Measurements from ENCODE around the gene HDAC4.

The HDAC4 gene

GRCh38 chr2:239117831-239118230, 283.0 kb downstream of the HDAC4 start:
- peaks cover 0 to 76% (median 0%) of the 10 kb centered on the region in 11 experiments; a peak in 5 of 22 replicates for H4K20me1 ChIP-seq
- peak overlapping the region; percentile 37 to 74 (median 60); a peak in 19 of 20 replicates for H3K4me3 ChIP-seq
- H3K9ac ChIP-seq, result peak overlapping the region; percentile 45 to 90 (median 81); a peak in 21 of 22 replicates
- peaks cover 0 to 6% (median 0%) of the 10 kb centered on the region in 11 experiments; a peak in 2 of 22 replicates for H3K36me3 ChIP-seq
- H3K27me3 ChIP-seq, result peaks cover 0 to 11% (median 0%) of the 10 kb centered on the region in 11 experiments; a peak in 3 of 22 replicates
- H3K27ac ChIP-seq, result peak overlapping the region in 10 of 11 experiments; percentile 23 to 99 (median 94); a peak in 19 of 22 replicates
- peaks cover 94 to 100% (median 98%) of the 10 kb centered on the region in 10 experiments for H3K4me1 ChIP-seq
- no peaks in the 10 kb centered on the region for H3K9me3 ChIP-seq (replicated peaks in 1 of 11)
- H3K4me2 ChIP-seq, result peak overlapping the region; percentile 95 to 100 (median 98)
- no peak for TF ChIP-seq Cebpa-rat (IDR thresholded peaks at IDR 0.05)

GRCh38 chr2:239116456-239117246, 284.2 kb downstream of the HDAC4 start:
- no peaks in the 10 kb centered on the region for H3K9me3 ChIP-seq (replicated peaks in 1 of 11)
- peak overlapping the region in 8 of 11 experiments; percentile 88 to 99 (median 94); a peak in 16 of 22 replicates for H3K27ac ChIP-seq
- peaks cover 0 to 11% (median 0%) of the 10 kb centered on the region in 11 experiments; a peak in 3 of 22 replicates for H3K27me3 ChIP-seq
- H4K20me1 ChIP-seq, result peaks cover 0 to 72% (median under 1%) of the 10 kb centered on the region in 11 experiments; a peak in 8 of 22 replicates
- H3K4me3 ChIP-seq, result peak overlapping the region in 8 of 10 experiments; percentile 52 to 74 (median 62); a peak in 15 of 20 replicates
- peaks cover 91 to 100% (median 98%) of the 10 kb centered on the region in 10 experiments for H3K4me1 ChIP-seq
- H3K4me2 ChIP-seq, result peak overlapping the region; percentile 95 to 100 (median 98)
- peaks cover 5 to 18% (median 8%) of the 10 kb centered on the region in 11 experiments; a peak in 16 of 22 replicates for H3K36me3 ChIP-seq
- H3K9ac ChIP-seq, result peak overlapping the region in 8 of 11 experiments; percentile 80 to 90 (median 87); a peak in 17 of 22 replicates
- no peak for TF ChIP-seq Cebpa-rat (IDR thresholded peaks at IDR 0.05)

- no peak for TF ChIP-seq Cebpa-rat (IDR thresholded peaks at IDR 0.05)
- peaks cover 0 to 11% (median 0%) of the 10 kb centered on the region in 11 experiments; a peak in 3 of 22 replicates for H3K27me3 ChIP-seq
- peaks cover 13 to 28% (median 18%) of the 10 kb centered on the region in 11 experiments; a peak in 21 of 22 replicates for H3K36me3 ChIP-seq
- peaks cover 81 to 100% (median 98%) of the 10 kb centered on the region in 10 experiments for H3K4me1 ChIP-seq
- peak overlapping the region; percentile 85 to 100 (median 98) for H3K4me2 ChIP-seq
- H3K27ac ChIP-seq, result peak overlapping the region in 5 of 11 experiments; percentile 65 to 99 (median 78); a peak in 7 of 22 replicates
- H4K20me1 ChIP-seq, result peaks cover 0 to 75% (median 9%) of the 10 kb centered on the region in 11 experiments; a peak in 10 of 22 replicates
- H3K4me3 ChIP-seq, result peak overlapping the region in 2 of 10 experiments; percentile 69 to 74; a peak in 2 of 20 replicates
- H3K9ac ChIP-seq, result peak overlapping the region in 4 of 11 experiments; percentile 30 to 70 (median 69); a peak in 3 of 22 replicates
- H3K9me3 ChIP-seq (replicated peaks in 1 of 11), result no peaks in the 10 kb centered on the region
Observed at GRCh38 chr2:239115616-239116015, 285.2 kb downstream of the HDAC4 start.

GRCh38 chr2:239114616-239115265, 286.1 kb downstream of the HDAC4 start:
- peaks cover 0 to 11% (median 0%) of the 10 kb centered on the region in 11 experiments; a peak in 3 of 22 replicates for H3K27me3 ChIP-seq
- H3K4me2 ChIP-seq, result peak overlapping the region; percentile 85 to 100 (median 98)
- H3K4me1 ChIP-seq, result peaks cover 74 to 100% (median 100%) of the 10 kb centered on the region in 10 experiments
- H3K36me3 ChIP-seq, result peaks cover 13 to 36% (median 22%) of the 10 kb centered on the region in 11 experiments; a peak in 21 of 22 replicates
- peak overlapping the region in 9 of 11 experiments; percentile 42 to 99 (median 69); a peak in 18 of 22 replicates for H3K27ac ChIP-seq
- no peaks in the 10 kb centered on the region for H3K9me3 ChIP-seq (replicated peaks in 1 of 11)
- peak overlapping the region in 7 of 10 experiments; percentile 21 to 74 (median 39); a peak in 10 of 20 replicates for H3K4me3 ChIP-seq
- TF ChIP-seq Cebpa-rat (IDR thresholded peaks at IDR 0.05), result peak in 6 of 11 experiments; percentile 33 to 80 (median 46); a peak in 6 of 22 replicates
- peaks cover 0 to 75% (median 10%) of the 10 kb centered on the region in 11 experiments; a peak in 10 of 22 replicates for H4K20me1 ChIP-seq
- H3K9ac ChIP-seq, result peak overlapping the region in 9 of 11 experiments; percentile 30 to 70 (median 54); a peak in 17 of 22 replicates

GRCh38 chr2:239114119-239114581, 286.7 kb downstream of the HDAC4 start:
- peak overlapping the region in 9 of 11 experiments; percentile 42 to 99 (median 69); a peak in 18 of 22 replicates for H3K27ac ChIP-seq
- H3K9me3 ChIP-seq (replicated peaks in 1 of 11), result no peaks in the 10 kb centered on the region
- peak overlapping the region in 9 of 11 experiments; percentile 30 to 70 (median 54); a peak in 17 of 22 replicates for H3K9ac ChIP-seq
- H3K4me3 ChIP-seq, result peak overlapping the region in 7 of 10 experiments; percentile 21 to 74 (median 39); a peak in 10 of 20 replicates
- H3K36me3 ChIP-seq, result peaks cover 13 to 42% (median 28%) of the 10 kb centered on the region in 11 experiments; a peak in 21 of 22 replicates
- H3K4me2 ChIP-seq, result peak overlapping the region; percentile 85 to 100 (median 98)
- H4K20me1 ChIP-seq, result peaks cover 0 to 78% (median 10%) of the 10 kb centered on the region in 11 experiments; a peak in 13 of 22 replicates
- TF ChIP-seq Cebpa-rat (IDR thresholded peaks at IDR 0.05), result no peak
- peaks cover 0 to 11% (median 0%) of the 10 kb centered on the region in 11 experiments; a peak in 3 of 22 replicates for H3K27me3 ChIP-seq
- peaks cover 69 to 100% (median 100%) of the 10 kb centered on the region in 10 experiments for H3K4me1 ChIP-seq

GRCh38 chr2:239113615-239114014, 287.2 kb downstream of the HDAC4 start:
- H3K27ac ChIP-seq, result peak overlapping the region in 9 of 11 experiments; percentile 42 to 99 (median 69); a peak in 18 of 22 replicates
- peak overlapping the region in 6 of 10 experiments; percentile 21 to 74 (median 38); a peak in 9 of 20 replicates for H3K4me3 ChIP-seq
- peaks cover 0 to 11% (median 0%) of the 10 kb centered on the region in 11 experiments; a peak in 3 of 22 replicates for H3K27me3 ChIP-seq
- no peaks in the 10 kb centered on the region for H3K9me3 ChIP-seq (replicated peaks in 1 of 11)
- H4K20me1 ChIP-seq, result peaks cover 0 to 83% (median 10%) of the 10 kb centered on the region in 11 experiments; a peak in 13 of 22 replicates
- peak overlapping the region; percentile 85 to 100 (median 98) for H3K4me2 ChIP-seq
- no peak for TF ChIP-seq Cebpa-rat (IDR thresholded peaks at IDR 0.05)
- peak overlapping the region in 9 of 11 experiments; percentile 4 to 70 (median 54); a peak in 18 of 22 replicates for H3K9ac ChIP-seq
- H3K4me1 ChIP-seq, result peaks cover 63 to 100% (median 99%) of the 10 kb centered on the region in 10 experiments
- H3K36me3 ChIP-seq, result peaks cover 13 to 47% (median 34%) of the 10 kb centered on the region in 11 experiments; a peak in 21 of 22 replicates

GRCh38 chr2:239113171-239113570, 287.6 kb downstream of the HDAC4 start:
- no peak for TF ChIP-seq Cebpa-rat (IDR thresholded peaks at IDR 0.05)

More at GRCh38 chr2:239113171-239113570, 287.6 kb downstream of the HDAC4 start:
- peak overlapping the region in 4 of 10 experiments; percentile 29 to 69 (median 38); a peak in 4 of 20 replicates for H3K4me3 ChIP-seq
- peak overlapping the region; percentile 85 to 100 (median 98) for H3K4me2 ChIP-seq
- peaks cover 0 to 87% (median 10%) of the 10 kb centered on the region in 11 experiments; a peak in 13 of 22 replicates for H4K20me1 ChIP-seq
- peaks cover 0 to 11% (median 0%) of the 10 kb centered on the region in 11 experiments; a peak in 3 of 22 replicates for H3K27me3 ChIP-seq
- H3K9ac ChIP-seq, result peak overlapping the region in 9 of 11 experiments; percentile 4 to 70 (median 54); a peak in 18 of 22 replicates
- no peaks in the 10 kb centered on the region for H3K9me3 ChIP-seq (replicated peaks in 1 of 11)
- peak overlapping the region in 9 of 11 experiments; percentile 42 to 99 (median 69); a peak in 18 of 22 replicates for H3K27ac ChIP-seq
- peaks cover 13 to 52% (median 38%) of the 10 kb centered on the region in 11 experiments for H3K36me3 ChIP-seq
- peaks cover 59 to 100% (median 97%) of the 10 kb centered on the region in 10 experiments for H3K4me1 ChIP-seq

All from BLaER1 treated with 17β-estradiol and CSF1 and Interleukin-3, amounts not matched to agents 10 nM and 100 nM (cell line).